HG02678 (cell line): ENCODE data around the gene DRC7.

Source experiments
- ATAC-seq: cut with Tn5 transposase; IDR thresholded peaks from one replicate; pipeline ENCODE4 v1.9.1; 2021; ENCODE audit warnings: mild to moderate bottlenecking, moderate library complexity; ENCODE audit not compliant: unreplicated experiment

Gene DRC7

GRCh38 chr16:57694725-57695679 lies at the start of gene DRC7:
Gene DRC7, plus strand, starts transcription at chr16:57694806. Its CDS starts 3,144 bp downstream, at chr16:57697950.
- ATAC-seq, result peak; percentile 46

- no peak for ATAC-seq
These were observed 49.4 kb upstream of the DRC7 start for GRCh38 chr16:57645169-57645568.

GRCh38 chr16:57645691-57646387 lies 48.8 kb upstream of the DRC7 start:
- ATAC-seq, result no peak

- no peak for ATAC-seq
These were observed 48.1 kb upstream of the DRC7 start for GRCh38 chr16:57646388-57647039.

DNA sequence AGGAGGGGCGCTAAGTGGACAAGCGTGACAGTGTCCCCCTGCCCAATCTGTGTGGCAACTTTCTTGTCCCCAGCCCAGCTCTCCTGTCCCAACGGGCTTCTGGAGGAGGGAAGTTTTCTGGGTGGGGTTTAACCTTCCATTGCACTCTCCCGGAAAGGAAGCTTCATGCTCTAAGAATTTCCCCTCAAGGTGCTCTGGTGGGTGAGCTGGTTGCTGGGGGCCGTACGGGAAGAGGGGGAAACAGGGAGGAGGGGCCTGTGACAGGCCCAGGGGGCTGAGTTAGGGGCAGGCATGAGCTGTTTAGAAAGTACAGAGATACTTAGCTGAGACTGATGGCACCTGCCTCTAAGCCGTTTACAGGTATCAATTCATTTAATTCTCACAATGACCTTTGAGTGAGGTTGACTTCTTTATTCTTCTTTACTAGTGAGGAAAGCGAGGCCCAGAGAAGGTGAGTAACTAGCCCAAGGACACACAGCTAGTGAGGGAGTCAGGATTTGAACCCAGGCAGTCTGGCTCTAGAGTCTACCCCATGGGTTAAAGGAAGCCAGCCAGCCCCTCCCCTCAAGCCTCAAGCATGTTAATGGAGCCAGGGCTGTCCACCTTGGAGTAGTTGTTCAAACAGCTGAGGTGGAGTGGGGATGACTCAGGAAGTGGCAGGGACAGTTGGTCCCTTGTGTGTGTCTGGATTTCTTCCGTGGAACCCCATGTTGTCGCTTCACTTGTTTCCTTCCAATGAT lies 47.3 kb upstream of the DRC7 start:
- ATAC-seq, result no peak

- ATAC-seq, result no peak
These were observed 46.5 kb upstream of the DRC7 start for GRCh38 chr16:57648125-57648524.

GRCh38 chr16:57648581-57649442 lies 45.8 kb upstream of the DRC7 start:
- no peak for ATAC-seq

GRCh38 chr16:57649443-57649751 lies 45.2 kb upstream of the DRC7 start:
- no peak for ATAC-seq

DNA sequence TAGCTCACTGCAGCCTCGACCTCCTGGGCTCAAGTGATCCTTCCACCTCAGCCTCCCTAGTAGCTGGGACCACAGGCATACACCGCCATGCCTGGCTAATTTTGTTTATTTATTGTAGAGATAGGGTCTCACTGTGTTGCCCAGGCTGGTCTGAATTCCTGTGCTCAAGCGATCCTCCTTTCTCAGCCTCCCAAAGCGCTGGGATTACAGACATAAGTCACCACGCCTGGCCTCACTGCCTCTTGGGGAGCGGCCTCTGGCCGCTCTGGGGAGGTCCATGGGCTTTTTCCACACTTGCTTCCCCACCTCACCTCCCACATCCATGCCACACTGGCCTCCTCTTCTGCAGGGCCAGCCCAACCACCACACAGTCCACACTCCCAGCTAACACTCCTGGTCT lies 44.8 kb upstream of the DRC7 start:
- no peak for ATAC-seq

DNA sequence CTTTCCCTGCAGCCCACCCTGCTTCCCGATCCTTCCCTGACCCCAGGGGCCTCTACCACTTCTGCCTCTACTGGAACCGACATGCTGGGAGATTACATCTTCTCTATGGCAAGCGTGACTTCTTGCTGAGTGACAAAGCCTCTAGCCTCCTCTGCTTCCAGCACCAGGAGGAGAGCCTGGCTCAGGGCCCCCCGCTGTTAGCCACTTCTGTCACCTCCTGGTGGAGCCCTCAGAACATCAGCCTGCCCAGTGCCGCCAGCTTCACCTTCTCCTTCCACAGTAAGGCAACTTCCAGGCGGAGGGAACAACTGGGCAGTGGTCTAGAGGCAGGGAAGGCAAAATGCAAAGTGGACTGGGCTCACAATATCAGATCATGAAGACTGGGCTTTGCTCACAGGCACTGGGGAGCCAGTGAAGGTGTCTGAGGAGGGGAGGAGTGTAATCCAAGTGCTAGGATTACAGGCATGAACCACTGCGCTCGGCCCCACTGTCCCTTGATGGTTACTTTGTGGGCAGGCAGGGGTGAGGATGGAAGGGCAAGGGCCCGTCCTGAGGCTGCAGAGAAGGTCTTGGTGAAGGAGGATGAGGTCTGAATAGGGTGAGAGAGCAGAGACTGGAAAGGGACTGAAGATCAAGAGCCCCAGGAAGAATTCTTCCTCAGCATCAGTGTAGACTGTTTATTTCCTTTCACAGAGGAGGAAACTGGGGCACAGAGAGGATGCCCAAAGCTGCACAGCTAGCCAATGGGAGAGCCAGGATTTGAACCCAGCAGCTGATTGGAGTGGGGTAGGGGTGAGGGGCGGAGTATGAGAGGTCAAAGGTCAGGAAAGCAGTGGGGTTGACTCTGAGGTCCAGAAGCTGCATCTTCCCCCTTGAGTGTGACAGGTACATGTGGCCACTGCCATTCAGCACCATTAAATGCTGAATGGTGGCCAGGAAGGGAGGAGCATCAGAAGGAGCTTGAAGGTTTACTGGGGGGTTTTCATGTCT lies 43.0 kb upstream of the DRC7 start:
- ATAC-seq, result no peak

DNA sequence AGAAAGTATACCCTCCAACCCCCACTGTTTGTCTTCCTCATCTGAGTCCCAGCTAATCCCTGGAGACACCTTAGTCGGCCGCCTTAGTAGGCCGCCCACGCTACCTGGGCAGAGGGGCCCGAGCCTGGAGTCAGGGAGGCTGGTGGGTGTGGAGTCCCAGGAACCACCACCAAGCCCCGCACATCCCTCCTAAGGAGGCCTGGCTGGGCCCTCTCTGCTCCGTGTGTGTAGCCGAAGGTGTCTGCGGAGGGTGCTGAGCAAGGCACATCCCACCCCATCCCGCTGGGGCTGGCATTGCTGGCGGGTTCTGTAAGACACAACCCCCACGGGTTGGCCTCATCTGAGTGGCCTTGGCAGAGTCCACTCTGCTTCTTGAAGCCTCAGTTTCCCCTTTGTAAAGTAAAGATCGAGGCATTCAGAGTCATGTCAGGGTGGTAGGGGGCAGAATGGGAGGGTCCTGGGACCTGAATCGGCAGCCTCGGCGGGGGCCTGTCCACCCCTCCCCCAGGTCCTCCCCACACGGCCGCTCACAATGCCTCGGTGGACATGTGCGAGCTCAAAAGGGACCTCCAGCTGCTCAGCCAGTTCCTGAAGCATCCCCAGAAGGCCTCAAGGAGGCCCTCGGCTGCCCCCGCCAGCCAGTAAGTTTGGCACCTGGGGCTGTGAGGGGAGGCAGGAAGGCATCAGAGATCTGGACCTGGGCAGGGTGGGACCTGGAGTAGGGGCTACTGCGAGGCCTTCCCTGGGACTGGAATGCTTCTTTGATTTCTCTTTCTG lies 41.7 kb upstream of the DRC7 start:
- ATAC-seq, result no peak

GRCh38 chr16:57653936-57654335 lies 40.7 kb upstream of the DRC7 start:
- no peak for ATAC-seq

DNA sequence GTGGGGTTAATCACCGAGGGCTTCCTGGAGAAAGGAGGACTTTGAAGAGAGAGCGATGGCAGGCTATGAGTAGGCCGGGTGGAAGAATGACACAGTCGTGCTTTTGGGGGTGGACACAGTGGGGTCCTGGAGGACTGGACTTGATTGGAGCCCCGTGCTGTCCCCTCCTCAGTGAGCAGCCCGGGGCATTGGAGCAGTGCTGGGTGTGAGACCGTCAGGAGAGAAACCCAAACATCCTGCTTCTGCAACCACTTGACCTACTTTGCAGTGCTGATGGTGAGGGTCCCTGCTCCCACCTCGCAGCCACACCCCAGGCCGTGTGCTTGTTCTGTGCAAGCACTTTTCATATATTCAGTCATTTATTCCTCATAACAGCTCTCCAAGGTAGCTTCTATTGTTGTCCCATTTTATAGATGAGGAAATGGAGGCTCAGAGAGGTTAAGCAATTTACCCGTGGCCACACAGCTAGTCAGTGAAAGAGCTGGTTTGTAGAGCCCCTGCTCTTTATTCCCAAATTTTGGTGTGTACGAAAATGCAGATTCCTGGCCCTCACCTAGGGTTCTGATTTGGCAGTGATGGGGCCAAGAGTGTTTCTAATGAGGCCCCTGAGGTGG lies 38.2 kb upstream of the DRC7 start:
- ATAC-seq, result no peak

- ATAC-seq, result no peak
These were observed 37.4 kb upstream of the DRC7 start for GRCh38 chr16:57657228-57657627.

DNA sequence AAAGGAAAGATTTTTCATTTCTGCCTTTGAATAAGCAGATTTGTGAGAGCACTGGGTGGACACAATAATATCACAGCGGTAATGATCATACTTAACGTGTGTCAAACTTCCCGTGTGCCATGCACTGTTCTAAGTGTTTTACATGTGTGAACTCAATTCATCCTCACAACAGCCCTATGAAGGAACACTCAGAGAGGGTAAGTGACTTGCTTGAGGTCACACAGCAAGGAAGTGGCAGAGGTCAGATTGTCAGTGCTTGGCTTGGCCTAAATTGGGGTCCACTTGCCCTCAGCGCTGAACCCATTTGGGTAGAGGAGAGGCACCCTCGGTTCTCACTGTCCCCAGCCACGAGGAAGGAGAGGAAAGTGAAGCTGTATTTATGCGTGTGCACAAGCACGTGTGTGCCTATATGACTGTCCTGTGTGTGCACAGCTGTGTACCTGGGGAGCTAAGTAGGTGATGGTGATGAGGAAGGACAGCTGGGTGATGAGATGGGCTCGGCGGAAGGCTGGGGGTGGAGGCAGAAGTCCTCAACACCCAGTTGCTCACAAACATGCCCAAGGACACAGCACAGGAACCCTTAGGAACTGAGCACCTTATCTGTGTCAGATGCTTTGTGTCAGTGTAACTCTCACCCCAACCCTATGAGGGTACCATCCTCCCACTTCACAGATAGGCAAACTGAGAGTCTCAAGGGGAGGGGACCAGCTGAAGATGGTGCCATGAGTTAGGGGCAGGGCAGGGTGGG lies 36.3 kb upstream of the DRC7 start:
- ATAC-seq, result no peak

- ATAC-seq, result no peak
These were observed 35.5 kb upstream of the DRC7 start for GRCh38 chr16:57658878-57659674.
